GM12874 (cell line): ENCODE measurements around the gene CUL4B.

Source experiments
- TF ChIP-seq, protein P1 (sequence below): IDR thresholded peaks from 2 replicates; pipeline ENCODE4 v1.5.1; 2011; ENCODE audit warnings: low read depth, mild to moderate bottlenecking, control low read depth, low read length, moderate library complexity; ENCODE audit not compliant: insufficient read depth

CUL4B gene

DNA sequence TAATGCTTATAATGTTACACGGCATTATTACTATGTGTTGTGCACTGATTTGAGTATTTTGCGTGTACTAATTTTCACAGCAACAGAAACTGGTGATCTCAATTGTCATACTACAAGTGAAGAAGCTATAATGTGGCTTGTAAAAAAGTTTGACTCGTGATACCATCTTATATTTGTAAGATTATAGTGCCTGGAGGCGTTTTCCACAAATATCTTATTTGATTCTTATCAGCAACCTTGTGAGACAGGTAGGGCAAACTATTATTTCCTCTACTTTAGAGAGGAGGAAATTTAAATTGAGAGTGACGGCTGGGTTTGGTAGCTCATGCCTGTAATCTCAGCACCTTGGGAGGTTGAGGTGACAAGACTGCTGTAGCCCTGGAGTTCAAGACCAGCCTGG lies 4.5 kb downstream of the CUL4B start:
- TF ChIP-seq, protein P1, sequence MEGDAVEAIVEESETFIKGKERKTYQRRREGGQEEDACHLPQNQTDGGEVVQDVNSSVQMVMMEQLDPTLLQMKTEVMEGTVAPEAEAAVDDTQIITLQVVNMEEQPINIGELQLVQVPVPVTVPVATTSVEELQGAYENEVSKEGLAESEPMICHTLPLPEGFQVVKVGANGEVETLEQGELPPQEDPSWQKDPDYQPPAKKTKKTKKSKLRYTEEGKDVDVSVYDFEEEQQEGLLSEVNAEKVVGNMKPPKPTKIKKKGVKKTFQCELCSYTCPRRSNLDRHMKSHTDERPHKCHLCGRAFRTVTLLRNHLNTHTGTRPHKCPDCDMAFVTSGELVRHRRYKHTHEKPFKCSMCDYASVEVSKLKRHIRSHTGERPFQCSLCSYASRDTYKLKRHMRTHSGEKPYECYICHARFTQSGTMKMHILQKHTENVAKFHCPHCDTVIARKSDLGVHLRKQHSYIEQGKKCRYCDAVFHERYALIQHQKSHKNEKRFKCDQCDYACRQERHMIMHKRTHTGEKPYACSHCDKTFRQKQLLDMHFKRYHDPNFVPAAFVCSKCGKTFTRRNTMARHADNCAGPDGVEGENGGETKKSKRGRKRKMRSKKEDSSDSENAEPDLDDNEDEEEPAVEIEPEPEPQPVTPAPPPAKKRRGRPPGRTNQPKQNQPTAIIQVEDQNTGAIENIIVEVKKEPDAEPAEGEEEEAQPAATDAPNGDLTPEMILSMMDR, result no peak

DNA sequence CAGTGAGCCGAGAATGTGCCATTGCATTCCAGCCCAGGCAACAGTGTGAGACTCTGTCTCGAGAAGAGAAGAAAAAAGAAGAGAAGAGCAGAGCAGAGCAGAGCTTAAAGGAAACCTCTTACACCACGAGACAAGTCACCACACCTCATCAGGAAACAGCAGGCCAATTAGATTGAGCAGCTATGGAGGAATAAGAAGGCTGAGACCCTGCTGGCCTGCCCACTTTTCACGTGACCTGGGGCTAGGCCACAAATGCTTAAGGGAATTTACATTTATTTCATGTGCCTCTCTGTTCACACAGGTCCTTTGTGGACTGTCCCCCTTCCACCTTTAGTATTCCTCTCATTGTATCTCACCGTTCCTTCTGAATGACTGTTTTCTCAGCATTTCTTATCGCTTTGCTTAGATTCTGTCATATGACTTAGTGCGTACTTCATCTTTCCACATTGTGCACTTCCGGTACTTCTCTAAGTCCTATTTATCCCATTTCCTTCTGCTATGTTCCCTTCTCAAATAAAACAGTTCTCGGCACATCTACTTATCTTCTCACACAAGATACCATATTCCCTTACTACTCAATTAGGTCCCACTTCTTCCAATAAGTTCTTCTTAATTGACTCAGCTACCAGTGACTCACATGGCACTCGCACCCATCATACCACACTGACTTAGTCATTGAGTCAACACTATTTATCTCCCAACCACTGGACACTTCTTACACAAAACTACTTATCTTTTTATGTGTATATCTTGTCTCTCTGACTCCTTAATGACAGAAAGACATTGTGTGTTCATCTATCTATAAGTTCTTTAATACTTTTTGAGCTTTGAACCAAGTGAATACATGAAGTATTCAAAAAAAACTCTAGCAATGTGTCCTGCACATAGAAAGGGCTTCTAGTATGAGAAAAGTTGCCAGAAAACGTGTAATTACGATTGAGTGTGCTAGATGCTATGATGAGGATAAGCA lies 11.0 kb downstream of the CUL4B start:
- TF ChIP-seq, protein P1, result no peak

DNA sequence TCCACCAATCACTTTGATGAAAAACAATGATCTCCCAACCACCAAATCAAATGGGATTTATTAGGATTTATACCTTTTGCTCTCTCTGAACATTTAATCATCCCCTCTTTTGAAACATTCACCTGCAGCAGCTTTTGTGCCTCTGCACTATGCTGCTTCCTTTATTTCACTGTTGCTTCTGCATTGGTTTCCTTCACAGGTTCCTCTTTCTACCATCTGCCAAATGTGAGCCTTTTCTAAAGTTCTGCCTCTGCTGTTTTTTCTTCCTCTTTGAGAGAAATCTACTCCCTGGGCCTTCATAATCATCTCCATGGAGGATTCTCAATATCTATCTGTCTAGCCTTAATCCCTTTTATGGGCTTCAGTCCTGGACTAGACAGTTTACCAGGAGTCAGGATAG lies 24.7 kb downstream of the CUL4B start:
- TF ChIP-seq, protein P1, result no peak

DNA sequence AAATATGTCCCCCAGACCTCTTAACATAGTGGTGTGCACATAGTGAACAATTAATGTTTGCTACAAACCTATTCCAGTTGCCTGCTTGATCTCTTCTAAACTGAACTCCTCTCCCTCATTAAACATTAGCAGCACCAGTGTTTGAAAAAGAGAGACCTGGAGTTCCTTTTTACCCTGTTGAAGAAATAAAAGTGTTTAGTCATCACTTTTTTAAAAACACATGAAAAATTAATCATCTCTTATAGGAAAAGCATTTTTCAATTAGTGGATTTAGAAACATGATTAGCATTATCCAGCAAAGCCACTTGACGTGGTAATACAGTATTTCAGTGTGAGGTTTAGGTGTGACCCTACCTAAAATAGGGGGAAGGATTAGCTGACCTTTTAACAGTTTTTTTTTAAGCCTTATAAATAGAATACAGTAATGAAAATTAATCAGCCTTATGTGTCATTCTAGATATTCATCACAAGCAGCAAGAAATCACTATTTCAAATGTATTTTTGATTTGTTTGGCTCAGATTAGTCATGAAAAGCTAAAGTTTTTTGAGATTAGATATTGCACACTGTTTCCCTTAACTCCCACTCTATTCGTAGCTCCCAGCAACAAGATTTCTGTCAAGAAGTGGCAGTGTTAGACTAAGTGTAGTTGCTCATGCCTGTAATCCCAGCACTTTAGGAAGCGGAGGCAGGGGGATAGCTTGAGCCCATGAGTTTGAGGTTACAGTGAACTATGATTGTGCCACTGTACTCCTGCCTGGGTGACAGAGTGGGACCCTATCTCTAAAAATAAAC lies 26.2 kb downstream of the CUL4B start:
- TF ChIP-seq, protein P1, result no peak

DNA sequence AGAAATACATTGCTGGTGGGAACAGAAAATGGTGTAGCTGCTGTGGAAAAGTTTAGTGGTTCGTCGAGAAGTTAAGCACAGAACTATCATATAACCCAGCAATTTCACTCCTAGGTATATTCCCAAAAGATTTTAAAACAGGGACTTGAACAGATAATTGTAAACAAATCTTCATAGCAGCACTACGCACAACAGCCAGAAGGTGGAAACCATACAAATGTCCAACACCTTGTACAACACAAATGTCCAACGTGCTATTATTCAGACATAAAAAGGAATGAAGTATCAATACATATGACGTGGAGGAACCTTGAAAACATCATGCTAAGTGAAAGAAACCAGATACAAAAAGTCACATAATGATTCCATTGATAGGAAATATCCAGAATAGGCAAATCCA lies 37.9 kb downstream of the CUL4B start:
- TF ChIP-seq, protein P1, result no peak

DNA sequence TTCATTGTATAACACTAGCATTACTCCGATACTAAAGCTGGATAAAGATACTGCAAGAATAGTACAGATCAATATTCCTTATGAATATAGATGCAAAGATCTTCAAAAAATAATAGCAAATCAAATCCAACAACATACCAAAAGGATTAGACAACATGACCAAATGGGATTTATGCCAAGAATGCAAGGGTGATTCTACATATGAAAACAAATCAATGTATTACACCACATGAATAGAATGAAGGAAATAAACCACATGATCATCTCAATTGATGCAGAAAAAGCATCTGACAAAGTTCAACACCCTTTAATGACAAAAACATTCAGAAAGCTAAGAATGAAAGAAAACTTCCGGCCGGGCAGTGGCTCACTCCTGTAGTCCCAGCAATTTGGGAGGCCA lies 42.8 kb downstream of the CUL4B start:
- TF ChIP-seq, protein P1, result no peak

DNA sequence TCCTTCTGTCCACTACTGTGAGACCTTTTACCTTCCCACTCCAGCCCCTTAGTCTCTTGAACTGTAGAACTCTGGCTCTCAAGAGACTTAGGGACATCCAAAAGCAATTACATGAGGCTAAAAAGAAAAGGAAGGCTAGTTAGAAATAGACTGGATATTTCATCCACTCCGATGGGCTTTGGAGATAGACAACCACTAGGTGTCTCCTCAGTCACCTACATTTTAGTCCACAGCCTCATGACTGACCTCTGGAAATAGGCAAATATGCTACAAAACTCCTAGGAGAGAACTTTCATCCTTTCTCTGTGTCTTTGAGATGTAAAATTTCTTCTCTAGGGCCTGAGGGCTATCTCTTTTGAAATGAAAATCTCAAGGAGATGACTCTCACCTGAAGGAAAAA lies 46.5 kb downstream of the CUL4B start:
- TF ChIP-seq, protein P1, result no peak
